Stimulated activated CD4-positive, alpha-beta T cell treated with anti-CD3 and anti-CD28 coated beads, TNF-alpha, amount 100 ng/mL, for 4 hours (primary cell): ENCODE results near the gene CTF1.

Experiments used
- DNase-seq, 3 experiments: peaks; one replicate each; pipeline ENCODE4 v3.0.0-alpha.2; 2020; ENCODE audit warnings: low read depth in 3 of 3

Gene CTF1

DNA sequence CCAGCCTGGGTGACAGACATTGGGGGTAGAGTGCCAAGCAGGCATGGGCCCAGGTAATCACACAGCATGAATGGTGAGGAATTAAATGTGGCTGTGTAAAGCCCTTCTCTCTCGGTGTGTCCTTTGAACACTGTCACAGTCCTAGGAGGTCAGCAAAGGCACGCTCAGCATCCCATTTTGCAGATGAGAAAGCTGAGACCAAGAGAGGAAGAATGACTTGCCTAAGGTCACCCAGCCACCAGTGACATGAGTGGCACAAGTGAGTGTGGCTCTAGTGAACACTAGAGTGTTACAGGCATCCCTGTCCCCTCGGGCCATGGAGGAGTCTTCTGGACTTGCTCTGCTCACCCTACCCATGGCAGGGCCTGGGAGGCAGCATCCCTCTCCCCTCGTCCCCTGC lies 10.7 kb downstream of the CTF1 start:
- no peak for DNase-seq

DNA sequence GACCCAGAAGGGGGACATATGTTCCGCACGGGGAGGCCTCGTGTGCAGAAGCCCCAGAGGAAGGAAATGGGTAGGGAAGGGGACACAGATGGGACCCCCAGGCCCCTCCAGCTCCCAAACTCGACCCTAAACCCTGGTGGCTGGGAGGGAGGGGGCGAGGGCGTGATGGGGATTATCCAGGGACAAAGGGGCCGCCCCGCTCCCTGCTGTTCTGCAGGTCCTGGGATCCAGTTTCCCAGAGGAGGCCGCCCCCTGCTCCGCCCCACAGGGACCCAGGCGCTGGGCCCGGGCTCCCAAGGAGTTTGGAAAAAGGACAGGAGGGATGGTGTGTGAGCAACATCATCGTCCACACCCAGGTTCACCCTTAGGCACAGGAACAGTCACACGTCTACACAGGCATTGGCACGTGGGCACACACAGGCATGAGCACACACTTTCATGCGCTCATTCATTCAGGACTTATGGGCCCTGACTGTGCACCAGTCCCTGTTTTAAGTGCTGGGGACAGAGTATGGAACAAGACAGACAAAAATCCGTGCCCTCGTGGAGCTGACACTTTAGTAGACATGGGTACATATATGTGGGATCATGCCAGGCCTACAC lies 14.1 kb downstream of the CTF1 start:
- DNase-seq = no peak

DNA sequence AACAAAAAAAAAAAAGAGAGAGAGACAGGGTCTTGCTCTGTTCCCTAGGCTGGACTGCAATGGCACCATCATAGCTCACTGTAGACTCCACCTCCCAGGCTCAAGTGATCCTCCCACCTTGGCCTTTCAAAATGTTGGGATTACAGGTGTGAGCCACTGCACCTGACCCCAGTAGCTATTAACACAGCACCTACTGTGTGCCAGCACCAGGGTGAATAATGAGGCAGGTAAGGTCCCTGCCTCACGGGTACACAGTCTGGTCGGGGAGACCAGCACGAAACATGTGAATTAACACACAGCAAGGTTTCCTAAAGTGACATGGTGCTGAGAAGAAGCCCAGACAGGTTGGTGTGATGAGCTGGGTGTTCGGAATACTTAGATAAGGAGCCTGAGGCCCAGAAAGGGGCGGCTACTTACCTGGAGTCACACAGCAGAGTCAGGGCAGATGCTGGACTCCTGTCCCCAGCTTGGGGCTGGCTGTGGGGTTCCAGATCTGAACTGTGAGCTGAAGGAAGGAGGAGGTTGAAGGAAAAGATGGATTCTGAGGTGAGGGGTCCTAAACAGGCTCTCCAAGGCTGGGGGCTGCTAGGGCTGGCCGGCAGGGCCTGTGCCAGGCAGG lies 16.5 kb downstream of the CTF1 start:
- no peak for DNase-seq

DNA sequence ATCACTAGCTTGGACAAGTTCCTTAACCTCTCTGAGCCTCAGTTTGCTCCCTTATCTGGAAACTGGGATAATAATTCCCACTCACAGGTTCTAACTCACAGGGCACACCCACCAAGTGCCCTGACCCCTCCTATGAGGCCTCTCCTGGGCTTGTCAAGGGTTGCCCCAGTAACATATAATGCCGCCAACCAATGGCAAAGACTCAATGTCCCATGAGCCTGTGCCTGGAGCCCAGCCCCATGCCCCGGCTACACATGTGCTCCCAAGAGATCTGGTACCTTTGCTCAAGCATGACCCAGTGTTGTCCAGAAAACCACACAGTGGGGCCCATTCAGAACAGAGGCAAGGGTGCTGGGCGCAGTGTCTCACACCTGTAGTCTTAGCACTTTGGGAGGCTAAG lies 18.4 kb downstream of the CTF1 start:
- DNase-seq = no peak

DNA sequence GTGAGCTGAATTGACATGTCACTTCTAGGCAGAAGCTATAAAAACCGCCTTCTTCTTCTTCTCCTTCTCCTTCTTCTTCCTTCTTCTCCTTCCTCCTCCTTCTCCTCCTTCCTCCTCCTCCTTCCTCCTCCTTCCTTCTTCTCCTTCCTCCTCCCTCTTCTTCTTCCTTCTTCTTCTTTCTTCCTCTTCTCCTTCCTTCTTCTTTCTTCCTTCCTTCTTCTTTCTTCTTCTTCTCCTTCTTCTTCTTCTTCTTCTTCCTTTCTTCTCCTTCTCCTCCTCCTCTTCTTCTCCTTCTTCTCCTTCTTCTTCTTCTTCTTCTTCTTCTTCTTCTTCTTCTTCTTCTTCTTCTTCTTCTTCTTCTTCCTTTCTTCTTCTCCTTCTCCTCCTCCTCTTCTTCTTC lies 22.2 kb downstream of the CTF1 start:
- no peak for DNase-seq

DNA sequence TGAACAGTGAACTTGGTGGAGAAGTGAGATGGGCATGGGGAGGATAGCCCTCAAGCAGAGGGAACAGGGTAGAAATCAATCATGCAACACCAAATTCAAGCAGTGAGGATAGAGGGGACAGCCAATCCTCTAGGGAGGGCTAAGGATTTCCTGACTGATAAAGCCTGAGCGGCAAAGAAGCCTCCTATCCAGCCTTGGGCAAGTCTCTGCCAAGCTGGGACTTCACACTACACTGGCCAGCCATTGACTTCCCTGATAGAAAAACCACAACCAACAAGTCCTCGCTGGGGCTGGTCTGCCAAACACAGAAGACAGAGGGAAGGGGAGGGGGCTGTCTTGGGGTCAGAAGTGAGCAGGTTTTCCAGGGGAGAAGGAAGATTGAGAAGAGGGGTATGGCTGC lies 24.5 kb downstream of the CTF1 start:
- DNase-seq = no peak

DNA sequence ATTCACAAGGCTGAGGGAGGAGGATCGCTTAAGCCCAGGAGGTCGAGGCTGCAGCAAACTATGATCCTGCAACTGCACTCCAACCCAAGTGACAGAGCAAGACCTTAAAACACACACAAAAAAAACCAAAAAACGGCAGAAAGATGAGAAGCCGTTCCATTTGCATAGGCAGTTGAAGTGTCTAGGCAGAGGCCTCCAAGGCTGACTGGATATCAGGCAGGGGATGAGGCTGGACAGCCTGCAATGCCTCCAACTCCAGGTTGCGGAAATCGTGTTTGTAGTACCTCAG lies 25.0 kb downstream of the CTF1 start:
- no peak for DNase-seq

DNA sequence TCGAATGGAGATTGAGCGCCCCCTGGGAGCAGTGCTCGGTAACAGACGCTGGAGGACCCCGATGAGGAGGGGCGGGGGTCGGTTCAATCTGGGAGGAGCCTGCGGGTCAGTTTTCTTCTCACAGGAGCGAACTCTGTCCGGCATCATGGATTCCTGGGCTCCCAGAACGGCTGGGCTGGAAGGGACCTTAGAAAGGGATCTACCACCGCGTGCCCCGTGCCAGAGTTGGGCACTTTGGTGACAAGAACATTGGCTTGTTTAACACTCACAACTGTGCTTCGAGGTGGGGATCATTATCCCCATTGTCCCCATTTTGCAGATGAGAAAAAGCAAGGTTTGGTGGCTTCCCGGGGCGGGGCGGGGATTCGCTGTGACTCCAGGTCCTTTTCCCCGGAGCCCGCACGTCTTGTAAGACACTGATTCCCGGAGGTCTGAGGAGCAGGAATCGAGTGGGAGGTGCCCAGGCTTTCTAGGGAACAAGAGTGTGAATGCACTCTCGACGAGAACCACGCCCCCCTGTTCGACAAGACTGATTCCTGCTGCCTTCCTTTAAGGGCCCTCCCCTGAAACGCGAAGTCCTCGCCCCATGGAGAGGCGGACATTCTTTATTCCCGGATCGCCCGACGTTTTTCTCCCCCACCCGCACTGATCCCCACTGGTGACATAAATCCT lies 25.5 kb downstream of the CTF1 start:
- peak; percentile 78 to 79 (median 79) for DNase-seq

DNA sequence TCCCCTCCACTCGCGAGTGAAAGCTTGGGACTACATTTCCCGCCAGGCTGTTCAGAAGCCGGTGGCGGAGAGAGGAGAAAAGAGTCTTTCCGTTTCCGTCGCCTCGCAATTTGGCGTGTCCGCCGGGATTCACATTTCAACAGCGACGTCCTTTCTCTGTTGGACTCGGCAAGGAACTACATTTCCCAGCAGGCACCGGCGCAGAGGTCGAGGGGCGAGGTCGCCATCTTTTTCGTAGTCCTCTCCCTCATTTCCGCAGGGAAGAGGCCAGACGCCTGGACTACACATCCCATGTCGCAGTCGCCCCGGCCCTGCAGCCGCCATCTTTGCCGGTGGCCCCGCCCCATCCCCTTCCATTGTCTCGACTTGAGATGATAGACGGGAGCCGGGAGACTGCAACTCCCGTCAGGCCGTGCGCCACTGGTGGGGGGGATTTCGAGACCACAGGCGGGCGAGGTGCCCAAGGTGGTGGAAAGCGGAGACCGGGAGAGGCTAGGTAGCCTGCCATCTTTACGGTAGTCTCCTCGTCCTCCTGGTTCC lies 26.1 kb downstream of the CTF1 start:
- peak; percentile 98 to 99 (median 99) for DNase-seq

DNA sequence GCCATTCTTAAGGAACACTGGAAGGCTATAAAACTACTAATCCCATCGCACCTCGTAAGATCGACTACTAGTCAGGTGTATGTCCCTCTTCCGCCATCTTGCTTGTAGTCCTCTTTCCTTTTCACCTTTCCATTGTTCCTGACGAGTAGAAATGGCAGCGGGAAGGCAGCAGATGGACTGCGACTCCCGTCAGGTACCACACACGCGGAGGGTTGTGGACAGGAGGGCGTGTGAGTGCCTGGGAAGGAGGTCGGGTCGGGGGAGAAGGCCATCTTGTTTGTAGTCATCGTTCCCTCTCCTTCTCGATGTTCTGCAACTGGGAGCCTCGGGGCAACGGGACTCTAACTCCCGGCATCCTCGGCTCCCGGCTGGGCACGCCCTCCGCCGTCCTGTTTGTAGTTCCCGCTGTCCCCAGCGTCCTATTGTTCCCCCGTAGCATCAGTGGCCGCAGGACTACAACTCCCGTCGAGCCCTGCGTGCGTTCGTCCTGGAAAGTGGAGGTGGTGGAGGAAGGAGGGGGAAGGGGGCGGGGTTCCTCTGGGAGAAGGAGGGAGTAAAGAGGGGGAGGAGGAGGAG lies 26.6 kb downstream of the CTF1 start:
- peak; percentile 82 to 91 (median 91) for DNase-seq

DNA sequence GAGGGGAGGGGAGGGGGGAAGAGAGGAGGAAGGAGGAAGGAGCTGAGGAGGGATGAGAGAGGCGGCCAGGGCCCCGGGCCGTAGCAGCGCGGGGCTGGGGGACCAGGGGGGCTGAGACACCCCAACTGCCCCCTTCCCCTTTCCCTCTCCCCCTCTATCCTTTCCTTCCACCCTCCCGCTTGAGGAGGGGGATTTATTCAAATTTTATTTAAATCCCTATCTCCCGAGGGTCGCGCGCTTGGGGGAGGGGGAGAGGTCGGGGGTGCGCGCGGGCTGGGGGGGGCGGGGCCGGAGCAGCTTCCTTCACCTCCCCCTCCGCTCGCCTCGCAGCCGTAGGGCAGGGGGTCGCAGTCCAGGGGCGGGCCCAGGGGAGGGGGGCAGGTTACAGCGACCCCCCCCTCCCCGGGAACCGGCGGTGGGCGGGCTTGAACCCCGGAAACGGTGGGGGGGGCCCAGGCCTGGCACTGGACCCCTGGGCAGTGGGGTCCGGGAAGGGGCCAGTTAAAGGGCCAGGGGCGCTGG lies 27.2 kb downstream of the CTF1 start, which contains the start of gene FBXL19:
FBXL19 (plus strand) TSS at position 19 of the 522 bp plus-strand sequence. CDS start 2,183 bp downstream, outside the sequence.
- peak in 1 of 3 experiments; percentile 37 for DNase-seq

DNA sequence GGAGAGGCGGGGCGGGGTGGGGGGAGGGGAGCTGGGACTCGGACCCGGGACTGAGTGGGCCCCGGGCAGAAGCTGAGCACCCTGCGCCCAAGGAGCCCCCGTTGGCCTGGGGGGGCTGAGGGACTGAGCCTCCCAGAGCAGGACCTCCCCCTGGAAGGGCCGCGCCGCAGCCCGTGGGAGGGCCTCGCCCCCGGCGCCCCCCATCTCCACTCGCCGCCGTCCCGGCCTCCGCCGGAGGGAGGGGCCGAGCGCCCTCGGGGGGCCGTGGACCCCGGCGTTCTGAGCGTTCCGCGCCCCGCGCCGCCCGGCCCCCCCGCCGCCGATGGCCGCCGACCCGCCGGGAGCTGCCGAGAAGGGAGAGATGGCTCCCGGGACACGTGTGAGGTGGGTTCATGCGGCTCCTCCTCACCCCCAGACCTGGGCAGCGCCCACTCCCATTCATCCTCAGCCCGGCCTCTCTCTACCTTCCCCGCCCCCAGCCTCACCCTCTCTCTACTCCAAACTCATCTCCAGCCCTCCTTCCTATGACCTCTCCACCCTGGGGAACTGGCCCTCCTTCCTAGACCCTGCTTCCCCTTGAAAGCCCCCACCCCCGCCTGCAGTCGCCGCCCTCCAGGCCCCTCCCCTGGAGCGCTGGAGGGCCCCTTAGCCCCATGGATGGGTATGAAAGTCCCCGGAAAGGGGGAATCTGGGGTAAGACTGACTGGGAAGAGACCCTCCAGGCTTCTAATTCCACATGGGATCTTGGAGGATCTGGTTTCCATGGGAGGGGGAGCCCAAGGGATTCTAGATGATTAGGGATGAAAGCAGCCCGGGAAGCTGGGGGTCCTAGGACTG lies 27.9 kb downstream of the CTF1 start:
- DNase-seq = no peak

DNA sequence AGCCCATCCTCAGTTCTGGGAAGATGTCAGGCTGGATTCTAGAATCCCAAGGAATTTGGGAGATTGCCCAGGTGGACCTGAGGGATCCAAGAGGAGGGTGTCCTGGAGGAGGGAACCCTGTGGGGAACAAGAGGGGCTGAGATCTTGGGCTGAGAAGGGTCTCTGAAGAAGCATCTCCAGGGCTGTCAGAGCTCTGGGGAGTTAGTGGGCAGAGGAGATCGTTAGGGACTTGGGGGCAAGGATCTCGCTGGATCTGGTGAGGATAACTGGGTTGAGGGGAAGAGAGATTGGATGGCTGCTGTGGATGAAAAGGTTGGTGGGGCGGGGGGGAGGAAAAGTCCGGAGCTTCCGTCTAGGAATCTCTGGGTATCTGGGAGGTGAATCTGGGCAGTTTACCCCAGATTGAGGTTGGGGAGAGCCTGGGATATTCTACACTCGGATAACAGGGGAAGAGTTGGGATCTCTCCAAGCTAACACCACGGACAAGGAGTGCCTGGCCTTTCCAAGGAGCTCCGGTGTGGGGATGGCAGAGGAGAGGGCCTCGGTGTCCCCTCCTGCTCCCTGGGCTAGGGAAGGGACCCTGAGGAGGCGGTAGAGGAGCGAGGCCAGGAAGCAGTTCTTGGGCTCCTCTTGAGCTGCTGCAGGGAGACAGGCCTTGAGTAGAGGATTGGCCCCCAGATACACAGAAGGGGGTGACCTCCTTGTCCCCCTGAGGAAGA lies 28.7 kb downstream of the CTF1 start:
- no peak for DNase-seq

DNA sequence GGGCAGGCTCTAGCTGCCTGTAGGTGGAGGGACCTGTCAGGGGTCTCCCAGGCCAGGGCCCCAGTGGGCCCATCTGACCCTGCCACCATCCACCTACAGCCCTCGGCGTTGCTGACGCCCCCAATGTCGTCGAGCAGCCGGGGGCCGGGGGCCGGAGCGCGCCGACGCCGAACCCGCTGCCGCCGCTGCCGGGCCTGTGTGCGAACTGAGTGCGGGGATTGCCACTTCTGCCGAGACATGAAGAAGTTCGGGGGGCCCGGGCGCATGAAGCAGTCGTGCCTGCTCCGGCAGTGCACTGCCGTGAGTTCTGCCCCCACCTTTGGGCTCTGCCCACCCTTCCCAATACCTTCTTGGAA lies 29.2 kb downstream of the CTF1 start:
- DNase-seq = no peak

DNA sequence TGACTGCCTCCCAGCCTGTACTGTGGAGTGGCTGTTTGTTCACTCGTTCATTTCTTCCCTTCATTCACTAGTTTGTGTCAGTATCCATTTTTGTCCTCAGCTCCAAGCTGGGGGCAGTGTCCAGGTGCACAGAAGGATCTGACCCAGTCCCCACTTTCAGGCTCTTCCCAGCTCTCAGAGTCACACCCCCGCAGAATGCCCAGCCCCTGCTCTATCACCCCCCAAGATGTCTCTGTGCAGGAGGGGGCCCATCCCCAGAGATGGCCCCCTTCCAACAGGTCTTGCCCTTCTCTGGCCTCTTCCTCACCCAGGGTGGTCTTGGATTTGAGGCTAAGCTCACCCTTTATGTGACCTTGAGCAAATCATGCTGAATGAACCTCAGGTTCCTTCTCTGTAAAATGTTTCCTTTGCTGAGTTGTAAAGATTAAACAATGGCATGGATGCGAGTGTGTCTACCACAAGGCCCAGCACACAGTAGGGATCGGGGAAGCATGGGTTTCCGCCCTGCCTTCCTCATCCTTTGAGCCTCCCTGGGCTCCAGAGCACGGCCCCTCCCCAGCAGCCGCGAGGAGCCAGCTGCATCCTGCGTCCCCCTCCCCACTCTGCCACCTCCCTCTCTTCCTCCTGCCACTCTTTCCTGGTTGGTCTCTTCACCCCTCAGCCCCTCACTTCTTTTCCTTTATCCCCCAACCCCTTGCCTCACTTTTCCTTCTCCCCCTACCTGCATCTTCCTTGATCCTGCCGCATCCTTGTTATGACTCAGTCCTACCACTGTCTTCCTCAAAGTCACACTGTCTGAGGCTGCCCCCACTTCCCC lies 29.8 kb downstream of the CTF1 start:
- DNase-seq = no peak

DNA sequence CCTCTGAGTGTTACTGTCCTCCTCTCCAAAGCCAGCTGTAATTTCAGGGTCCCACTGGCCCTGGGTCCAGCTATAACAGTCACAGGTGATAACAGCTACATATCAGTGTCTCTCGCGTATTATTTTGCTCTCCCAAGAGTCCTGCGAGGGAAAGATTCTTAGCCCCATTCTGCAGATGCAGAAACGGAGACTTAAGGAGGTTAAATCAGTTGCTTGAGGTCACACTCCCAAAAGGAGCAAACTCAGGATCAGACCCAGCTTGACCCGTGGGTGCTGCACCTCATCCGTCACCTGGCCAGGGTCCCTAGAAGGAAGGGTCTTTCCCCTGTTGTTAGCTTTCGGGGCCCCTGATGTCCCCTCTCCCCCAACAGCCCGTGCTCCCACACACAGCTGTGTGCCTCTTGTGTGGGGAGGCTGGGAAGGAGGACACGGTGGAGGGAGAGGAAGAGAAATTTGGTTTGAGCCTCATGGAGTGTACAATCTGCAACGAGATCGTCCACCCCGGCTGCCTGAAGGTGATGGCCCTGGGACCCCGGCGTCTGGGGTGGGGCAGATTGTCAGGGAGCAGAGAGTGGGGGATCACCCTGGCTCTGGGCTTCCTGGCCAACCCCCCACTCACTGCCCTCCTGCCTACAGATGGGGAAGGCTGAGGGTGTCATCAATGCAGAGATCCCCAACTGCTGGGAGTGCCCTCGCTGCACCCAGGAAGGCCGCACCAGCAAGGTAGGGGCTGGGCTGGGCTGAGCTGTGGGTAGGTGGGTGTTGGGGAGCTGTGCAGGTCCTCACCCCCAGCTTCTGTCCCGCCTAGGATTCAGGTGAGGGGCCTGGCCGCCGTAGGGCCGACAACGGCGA lies 30.7 kb downstream of the CTF1 start:
- DNase-seq = no peak

DNA sequence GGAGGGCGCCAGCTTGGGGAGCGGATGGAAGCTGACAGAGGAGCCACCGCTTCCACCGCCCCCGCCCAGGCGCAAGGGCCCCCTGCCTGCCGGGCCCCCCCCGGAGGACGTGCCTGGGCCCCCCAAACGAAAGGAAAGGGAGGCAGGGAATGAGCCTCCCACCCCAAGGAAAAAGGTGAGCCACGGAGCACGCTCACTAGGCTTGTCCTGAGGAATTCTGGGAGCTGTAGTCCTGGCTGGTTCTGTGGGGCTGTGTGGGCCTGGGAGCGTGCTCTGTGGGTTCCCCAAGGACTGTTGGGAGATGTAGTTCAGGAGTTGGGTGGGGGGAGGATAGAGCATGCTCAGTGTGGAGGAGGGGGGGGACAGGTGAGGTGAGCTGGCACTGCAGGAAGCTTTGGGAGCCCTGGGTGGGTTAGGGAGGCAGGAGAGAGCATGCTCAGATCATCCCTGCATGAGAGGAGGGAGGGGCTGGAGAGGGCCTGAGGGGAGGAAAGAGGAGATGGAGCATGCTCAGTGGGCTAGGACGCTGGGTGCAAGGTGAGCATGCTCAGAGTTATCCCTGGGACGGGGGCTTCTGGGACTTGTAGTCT lies 31.5 kb downstream of the CTF1 start:
- DNase-seq = no peak

DNA sequence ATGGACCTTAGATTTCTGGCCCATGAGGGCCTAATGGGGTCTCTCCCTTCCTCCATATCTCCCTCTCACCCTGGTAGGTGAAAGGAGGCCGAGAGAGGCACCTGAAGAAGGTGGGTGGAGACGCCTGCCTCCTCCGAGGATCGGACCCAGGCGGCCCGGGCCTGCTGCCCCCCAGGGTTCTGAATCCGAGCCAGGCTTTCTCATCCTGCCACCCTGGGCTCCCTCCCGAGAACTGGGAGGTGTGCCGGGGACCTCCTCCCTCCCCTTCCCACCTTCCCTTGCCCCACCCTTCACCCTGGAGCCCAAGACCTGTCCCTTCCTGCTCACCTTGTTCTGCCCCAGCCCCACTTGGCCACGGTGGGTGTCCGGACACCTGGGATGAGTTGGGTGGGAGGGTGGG lies 32.0 kb downstream of the CTF1 start:
- no peak for DNase-seq

DNA sequence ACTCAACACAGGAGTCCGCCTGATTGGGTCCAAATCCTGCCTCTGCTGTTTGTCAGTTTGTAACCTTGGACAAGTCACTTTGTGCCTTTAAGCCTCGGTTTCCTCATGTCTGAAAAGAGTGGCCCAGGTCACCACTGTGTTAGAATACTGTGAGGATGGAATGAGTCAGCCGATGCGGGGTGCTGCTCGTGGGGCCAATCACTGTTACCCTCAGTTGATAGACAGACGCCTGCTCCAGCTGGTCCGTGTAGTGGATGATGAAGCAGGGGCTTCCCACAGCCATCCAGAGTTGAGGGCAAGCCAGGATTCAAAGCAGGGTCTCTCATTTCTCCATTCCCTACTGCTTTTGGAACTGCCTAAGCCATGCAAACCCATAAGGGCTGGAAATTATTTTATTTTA lies 32.8 kb downstream of the CTF1 start:
- DNase-seq = no peak
